Liver (tissue), 9 donors: Measurements from ENCODE around the gene RBMS3. TPM values are rescaled to one million over a fixed set of nuclear protein-coding genes. Genes with fewer than 3 reads are reported as not detected.
"Not testable (repeated sequence)": the region's sequence is repeated elsewhere in the genome, so short reads cannot be mapped to it uniquely, and the experiment has no call there.

Experiments used
- DNase-seq: peaks from one replicate; pipeline ENCODE4 v3.0.0-alpha.2; 2017; ENCODE audit warnings: low spot score
- H3K27ac ChIP-seq, 2 donors: one replicate each; pipeline ENCODE4 v1.7.0; 2013; ENCODE audit warnings: inconsistent platforms in 2 of 2, low read length in 2 of 2, control low read depth in 1 of 2, low read depth in 1 of 2, mild to moderate bottlenecking in 1 of 2
- H3K27me3 ChIP-seq, 4 donors: one replicate each; pipeline versions ENCODE4 v1.6.1 to v1.7.0; 2013; ENCODE audit warnings: low read length in 3 of 4, inconsistent platforms in 1 of 4, mild to moderate bottlenecking in 1 of 4, moderate library complexity in 1 of 4; ENCODE audit not compliant: control insufficient read depth in 4 of 4, insufficient read depth in 4 of 4
- H3K36me3 ChIP-seq, 4 donors: one replicate each; pipeline versions ENCODE4 v1.6.1 to v1.7.0; 2013; ENCODE audit warnings: low read length in 3 of 4, mild to moderate bottlenecking in 3 of 4, low read depth in 1 of 4, moderate library complexity in 1 of 4; ENCODE audit not compliant: control insufficient read depth in 4 of 4, insufficient read depth in 3 of 4
- H3K4me1 ChIP-seq, 4 donors: one replicate each; pipeline versions ENCODE4 v1.6.1 to v1.7.0; 2013; ENCODE audit warnings: low read length in 3 of 4, mild to moderate bottlenecking in 3 of 4, moderate library complexity in 1 of 4; ENCODE audit not compliant: control insufficient read depth in 4 of 4, insufficient read depth in 4 of 4
- H3K4me3 ChIP-seq, 3 donors: one replicate each; pipeline versions ENCODE4 v1.6.1 to v1.7.0; 2013; ENCODE audit warnings: low read length in 3 of 3, control low read depth in 1 of 3, low read depth in 1 of 3, mild to moderate bottlenecking in 1 of 3
- H3K9ac ChIP-seq, 2 donors: one replicate each; pipeline ENCODE4 v1.7.0; 2013; ENCODE audit warnings: low read length in 2 of 2, mild to moderate bottlenecking in 2 of 2, moderate library complexity in 2 of 2, control low read depth in 1 of 2, low read depth in 1 of 2
- H3K9me3 ChIP-seq, 4 donors: one replicate each; pipeline versions ENCODE4 v1.6.1 to v1.7.0; 2013; ENCODE audit warnings: low read length in 3 of 4; ENCODE audit not compliant: control insufficient read depth in 4 of 4
- HNF4G ChIP-seq: IDR thresholded peaks from 2 replicates; pipeline ENCODE4 v1.6.1; 2016; ENCODE audit warnings: antibody characterized with exemption
- NR2F2 ChIP-seq: IDR thresholded peaks from 2 replicates; pipeline ENCODE4 v1.6.1; 2016; ENCODE audit warnings: antibody characterized with exemption
- RAD21 ChIP-seq, 2 donors: IDR thresholded peaks; 2 replicates each; pipeline ENCODE4 v1.6.1; 2016; ENCODE audit warnings: antibody characterized with exemption in 2 of 2, mild to moderate bottlenecking in 2 of 2
- SP1 ChIP-seq: IDR thresholded peaks from 2 replicates; pipeline ENCODE4 v1.6.1; 2018; ENCODE audit warnings: antibody characterized with exemption, mild to moderate bottlenecking
- TAF1 ChIP-seq: conservative IDR thresholded peaks from 2 replicates; pipeline ENCODE4 v1.6.1; 2016; ENCODE audit warnings: antibody characterized with exemption, mild to moderate bottlenecking
- WGBS: extraction: QIAGEN DNeasy Blood & Tissue Kit; methylation state at CpG from one replicate; pipeline ENCODE4 v1.1.7; 2013; 5-methylcytosine and 5-hydroxymethylcytosine counted together
- polyA plus RNA-seq, 2 donors: library from polyadenylated mRNA; stranded (reverse) in 1 of 2; unstranded in 1 of 2; fragments of 200-250 nt in 1 of 2; fragments of >200 nt in 1 of 2; fragmentation: Nextera tagmentation in 1 of 2; extraction: Ambion mirVana in 1 of 2; gene quantifications; one replicate each; pipeline versions ENCODE4 v1.2.1 to v1.2.3, GENCODE V29; 2013 to 2015
- total RNA-seq, 2 donors: library from RNA; depleted of rRNA; stranded (reverse); fragments of >200 nt; gene quantifications; one replicate each; pipeline ENCODE4 v1.2.3, GENCODE V29; 2014
- TF ChIP-seq, protein P1 (sequence below): IDR thresholded peaks from 2 replicates; pipeline ENCODE4 v1.6.1; 2016; ENCODE audit warnings: antibody characterized with exemption
- TF ChIP-seq, protein P2 (sequence below): IDR thresholded peaks from 2 replicates; pipeline ENCODE4 v1.6.1; 2016; ENCODE audit warnings: antibody characterized with exemption, mild to moderate bottlenecking
- TF ChIP-seq, protein P3 (sequence below): fragments of 150-350 bp; IDR thresholded peaks from 2 replicates; pipeline ENCODE4 v1.5.1; 2017; ENCODE audit warnings: improper control_type of control experiment, low read depth, low read length; ENCODE audit not compliant: missing input control
- TF ChIP-seq, protein P4 (sequence below): IDR thresholded peaks from 2 replicates; pipeline ENCODE4 v1.6.1; 2016; ENCODE audit warnings: antibody characterized with exemption
- donor health status: healthy.
- donor health status: healthy.
- donor health status: healthy.
- donor health status: healthy.
- donor health status: healthy.

RBMS3 gene
- total RNA-seq (10 to 100 TPM in 1 of 2 donors, 1 to 10 TPM in 1; 6.8 to 14.9 TPM), polyA plus RNA-seq (10 to 100 TPM in 1 of 2 donors, 1 to 10 TPM in 1; 1.2 to 11.9 TPM)

DNA sequence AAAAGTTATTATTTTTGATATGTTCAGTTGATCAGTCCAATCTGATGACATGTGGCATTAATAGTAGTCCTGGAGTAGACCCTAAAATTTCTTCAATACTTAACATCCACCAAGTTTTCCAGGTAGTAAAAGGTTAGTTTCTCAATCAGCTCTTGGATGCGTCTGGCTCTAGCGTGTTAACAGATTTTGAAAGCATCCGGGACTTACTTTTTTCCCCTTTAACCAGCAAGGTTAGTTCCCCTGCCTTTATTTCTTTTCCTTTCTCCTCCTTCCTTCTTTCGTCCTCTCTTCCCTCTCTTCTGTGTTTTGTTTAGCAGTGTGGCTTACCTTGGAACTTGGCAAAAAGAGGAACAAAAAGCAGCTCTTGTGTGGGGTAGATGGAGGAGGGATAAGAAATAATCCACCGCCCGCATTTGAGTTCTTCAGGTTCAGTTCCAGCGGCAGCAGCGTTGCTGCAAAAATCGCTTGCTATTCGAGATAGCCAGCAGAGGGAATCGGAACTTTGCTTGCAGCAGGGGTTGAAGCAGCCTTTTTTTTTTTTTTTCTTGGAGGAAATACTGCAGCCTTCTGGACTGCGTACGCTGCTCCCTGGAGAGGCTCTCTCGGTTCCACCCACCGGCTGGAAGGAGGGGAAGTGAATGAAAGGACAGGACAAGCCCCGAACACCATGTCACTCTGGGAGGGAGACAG, at the start of gene RBMS3:
TSS of gene RBMS3 (plus strand) at position 668 of the 690 bp plus-strand sequence.
- no peaks in the 10 kb centered on the region for H3K9me3 ChIP-seq
- no peaks in the 10 kb centered on the region for H3K36me3 ChIP-seq
- H3K4me3 ChIP-seq, result peak within 1 kb of the TSS; percentile 0 to 57 (median 48)
- H3K27me3 ChIP-seq, result peaks cover 0 to 11% (median 3%) of the 10 kb centered on the region in 4 donors
- peak; percentile 41 for DNase-seq
- peak within 1 kb of the TSS; percentile 10 to 72 for H3K9ac ChIP-seq
- 5% methylated on average over 16 of the region's 16 CpGs for WGBS
- H3K27ac ChIP-seq, result peak within 1 kb of the TSS; percentile 0 to 59
- TF ChIP-seq RAD21 (IDR thresholded peaks at IDR 0.05), result peak; percentile 78 to 79
- peak; percentile 24 for TF ChIP-seq SP1
- TF ChIP-seq HNF4G, result no peak
- peak; percentile 42 for TF ChIP-seq NR2F2
- TF ChIP-seq, protein P1, sequence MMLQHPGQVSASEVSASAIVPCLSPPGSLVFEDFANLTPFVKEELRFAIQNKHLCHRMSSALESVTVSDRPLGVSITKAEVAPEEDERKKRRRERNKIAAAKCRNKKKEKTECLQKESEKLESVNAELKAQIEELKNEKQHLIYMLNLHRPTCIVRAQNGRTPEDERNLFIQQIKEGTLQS, result no peak
- TF ChIP-seq, protein P2, sequence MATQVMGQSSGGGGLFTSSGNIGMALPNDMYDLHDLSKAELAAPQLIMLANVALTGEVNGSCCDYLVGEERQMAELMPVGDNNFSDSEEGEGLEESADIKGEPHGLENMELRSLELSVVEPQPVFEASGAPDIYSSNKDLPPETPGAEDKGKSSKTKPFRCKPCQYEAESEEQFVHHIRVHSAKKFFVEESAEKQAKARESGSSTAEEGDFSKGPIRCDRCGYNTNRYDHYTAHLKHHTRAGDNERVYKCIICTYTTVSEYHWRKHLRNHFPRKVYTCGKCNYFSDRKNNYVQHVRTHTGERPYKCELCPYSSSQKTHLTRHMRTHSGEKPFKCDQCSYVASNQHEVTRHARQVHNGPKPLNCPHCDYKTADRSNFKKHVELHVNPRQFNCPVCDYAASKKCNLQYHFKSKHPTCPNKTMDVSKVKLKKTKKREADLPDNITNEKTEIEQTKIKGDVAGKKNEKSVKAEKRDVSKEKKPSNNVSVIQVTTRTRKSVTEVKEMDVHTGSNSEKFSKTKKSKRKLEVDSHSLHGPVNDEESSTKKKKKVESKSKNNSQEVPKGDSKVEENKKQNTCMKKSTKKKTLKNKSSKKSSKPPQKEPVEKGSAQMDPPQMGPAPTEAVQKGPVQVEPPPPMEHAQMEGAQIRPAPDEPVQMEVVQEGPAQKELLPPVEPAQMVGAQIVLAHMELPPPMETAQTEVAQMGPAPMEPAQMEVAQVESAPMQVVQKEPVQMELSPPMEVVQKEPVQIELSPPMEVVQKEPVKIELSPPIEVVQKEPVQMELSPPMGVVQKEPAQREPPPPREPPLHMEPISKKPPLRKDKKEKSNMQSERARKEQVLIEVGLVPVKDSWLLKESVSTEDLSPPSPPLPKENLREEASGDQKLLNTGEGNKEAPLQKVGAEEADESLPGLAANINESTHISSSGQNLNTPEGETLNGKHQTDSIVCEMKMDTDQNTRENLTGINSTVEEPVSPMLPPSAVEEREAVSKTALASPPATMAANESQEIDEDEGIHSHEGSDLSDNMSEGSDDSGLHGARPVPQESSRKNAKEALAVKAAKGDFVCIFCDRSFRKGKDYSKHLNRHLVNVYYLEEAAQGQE, result peak; percentile 28
- peak; percentile 65 for TF ChIP-seq TAF1
- TF ChIP-seq, protein P3, sequence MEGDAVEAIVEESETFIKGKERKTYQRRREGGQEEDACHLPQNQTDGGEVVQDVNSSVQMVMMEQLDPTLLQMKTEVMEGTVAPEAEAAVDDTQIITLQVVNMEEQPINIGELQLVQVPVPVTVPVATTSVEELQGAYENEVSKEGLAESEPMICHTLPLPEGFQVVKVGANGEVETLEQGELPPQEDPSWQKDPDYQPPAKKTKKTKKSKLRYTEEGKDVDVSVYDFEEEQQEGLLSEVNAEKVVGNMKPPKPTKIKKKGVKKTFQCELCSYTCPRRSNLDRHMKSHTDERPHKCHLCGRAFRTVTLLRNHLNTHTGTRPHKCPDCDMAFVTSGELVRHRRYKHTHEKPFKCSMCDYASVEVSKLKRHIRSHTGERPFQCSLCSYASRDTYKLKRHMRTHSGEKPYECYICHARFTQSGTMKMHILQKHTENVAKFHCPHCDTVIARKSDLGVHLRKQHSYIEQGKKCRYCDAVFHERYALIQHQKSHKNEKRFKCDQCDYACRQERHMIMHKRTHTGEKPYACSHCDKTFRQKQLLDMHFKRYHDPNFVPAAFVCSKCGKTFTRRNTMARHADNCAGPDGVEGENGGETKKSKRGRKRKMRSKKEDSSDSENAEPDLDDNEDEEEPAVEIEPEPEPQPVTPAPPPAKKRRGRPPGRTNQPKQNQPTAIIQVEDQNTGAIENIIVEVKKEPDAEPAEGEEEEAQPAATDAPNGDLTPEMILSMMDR, result peak; percentile 34
- TF ChIP-seq, protein P4, sequence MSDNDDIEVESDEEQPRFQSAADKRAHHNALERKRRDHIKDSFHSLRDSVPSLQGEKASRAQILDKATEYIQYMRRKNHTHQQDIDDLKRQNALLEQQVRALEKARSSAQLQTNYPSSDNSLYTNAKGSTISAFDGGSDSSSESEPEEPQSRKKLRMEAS, result peak; percentile 11
- peaks cover 0 to 12% (median 3%) of the 10 kb centered on the region in 4 donors for H3K4me1 ChIP-seq

DNA sequence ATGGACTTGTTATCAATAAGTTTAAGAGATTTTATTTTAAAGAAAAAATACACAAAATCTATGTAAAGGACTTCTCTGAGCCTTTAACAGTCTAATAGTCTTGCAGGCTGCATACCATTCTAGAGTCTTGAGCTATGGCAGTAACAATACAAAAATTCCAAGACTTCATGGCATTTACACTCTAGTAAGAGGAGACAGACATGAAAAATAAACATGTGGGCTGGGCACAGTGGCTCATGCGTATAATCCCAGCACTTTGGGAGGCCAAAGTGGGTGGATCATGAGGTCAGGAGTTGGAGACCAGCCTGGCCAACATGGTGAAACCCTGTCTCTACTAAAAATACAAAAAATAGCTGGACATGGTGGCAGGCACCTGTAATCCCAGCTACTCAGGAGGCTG, 47.7 kb upstream of the RBMS3 start:
- H3K27me3 ChIP-seq, H3K36me3 ChIP-seq, H3K27ac ChIP-seq, H3K4me1 ChIP-seq, DNase-seq, H3K9ac ChIP-seq, H3K9me3 ChIP-seq, H3K4me3 ChIP-seq: not testable (repeated sequence)
- WGBS, result 0% methylated on average over 1 of the region's 1 CpG
